Suprapubic skin (tissue), 4 donors: ENCODE results near the gene NUP153. TPM values are rescaled to one million over a fixed set of nuclear protein-coding genes. Genes with fewer than 3 reads are reported as not detected.
"Not testable (repeated sequence)": the region's sequence is repeated elsewhere in the genome, so short reads cannot be mapped to it uniquely, and the experiment has no call there.

Experiments used
- DNase-seq, 2 donors: peaks; one replicate each; pipeline ENCODE4 v3.0.0-alpha.2; 2019; ENCODE audit warnings: low spot score in 2 of 2
- H3K27ac ChIP-seq: fragments of 200-600 bp; sonication (generic); one replicate; pipeline ENCODE4 v1.5.1; 2019
- H3K27me3 ChIP-seq: fragments of 200-600 bp; sonication (generic); one replicate; pipeline ENCODE4 v1.5.1; 2019
- H3K36me3 ChIP-seq: fragments of 200-600 bp; sonication (generic); one replicate; pipeline ENCODE4 v1.5.1; 2019
- H3K4me1 ChIP-seq: fragments of 200-600 bp; sonication (generic); one replicate; pipeline ENCODE4 v1.5.1; 2019
- H3K4me3 ChIP-seq: fragments of 200-600 bp; sonication (generic); one replicate; pipeline ENCODE4 v1.5.1; 2019; ENCODE audit warnings: mild to moderate bottlenecking
- H3K9me3 ChIP-seq: fragments of 200-600 bp; sonication (generic); one replicate; pipeline ENCODE4 v1.5.1; 2019
- EP300 ChIP-seq: sonication (generic); formaldehyde crosslinking; IDR thresholded peaks from one replicate; pipeline ENCODE4 v1.6.1; 2017; ENCODE audit warnings: antibody characterized with exemption
- POLR2A ChIP-seq, 2 donors: fragments of 450-650 bp; IDR thresholded peaks; one replicate each; pipeline ENCODE4 v1.6.1; 2017; ENCODE audit warnings: antibody characterized with exemption in 2 of 2, mild to moderate bottlenecking in 2 of 2, moderate library complexity in 2 of 2
- POLR2AphosphoS5 ChIP-seq, 3 donors: sonication (generic); formaldehyde crosslinking; IDR thresholded peaks; one replicate each; pipeline ENCODE4 v1.6.1; 2017; ENCODE audit warnings: antibody characterized with exemption in 3 of 3
- WGBS: methylation state at CpG from one replicate; pipeline ENCODE4 v1.1.5; 2018; 5-methylcytosine and 5-hydroxymethylcytosine counted together
- total RNA-seq, 4 donors: library from RNA; depleted of rRNA; stranded (reverse); fragments of >200 nt; gene quantifications; one replicate each; pipeline ENCODE4 v1.1.0, GENCODE V29; 2016
- TF ChIP-seq, protein P1 (sequence below), 2 donors: fragments of 200-600 bp in 1 of 2; fragments of 450-650 bp in 1 of 2; sonication (generic) in 1 of 2; IDR thresholded peaks; one replicate each; pipeline ENCODE4 v1.5.1; 2016 to 2019; ENCODE audit warnings: antibody characterized with exemption in 2 of 2, mild to moderate bottlenecking in 1 of 2, moderate library complexity in 1 of 2

The NUP153 gene
- total RNA-seq, 4 donors from 2014 or later: 38.6 to 46.0 (median 42.5) TPM

DNA sequence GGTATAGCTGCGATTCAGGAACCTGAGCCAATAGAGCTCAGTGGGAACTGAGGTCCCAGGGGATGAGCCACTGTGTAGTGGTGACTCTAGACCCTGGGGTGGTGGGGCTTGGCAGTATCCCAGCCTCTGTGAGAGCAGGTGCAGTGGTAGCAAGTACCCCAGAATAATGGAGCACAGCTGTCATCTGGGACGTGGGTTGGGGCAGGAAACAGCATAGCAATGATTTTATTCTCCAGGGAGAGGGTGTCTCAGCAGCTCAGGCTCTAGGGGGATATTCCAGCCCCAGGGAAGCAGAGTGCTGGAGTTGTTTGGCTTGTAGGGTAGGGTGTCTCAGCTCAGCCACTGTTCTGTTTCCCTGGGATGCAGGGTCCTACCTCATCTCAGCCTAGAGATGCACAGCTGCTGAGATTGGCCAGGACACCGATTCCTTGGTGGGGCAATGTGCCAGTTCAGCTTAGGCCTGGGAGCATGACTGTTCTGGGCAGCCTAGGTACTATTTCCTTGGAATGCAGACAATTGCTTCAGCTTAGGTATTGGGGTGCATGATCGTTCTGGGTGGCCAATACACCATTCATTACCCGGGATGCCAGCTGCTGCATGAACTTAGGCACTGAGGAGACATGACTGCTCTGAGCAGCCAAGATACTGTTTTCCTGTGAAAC is 34.0 kb upstream of the NUP153 start:
- Histone ChIP-seq H3K27me3 (no peaks in the 10 kb centered on the region), H3K27ac (no peak overlapping the region), H3K4me3 (no peak overlapping the region), H3K4me1 (peaks cover 15% of the 10 kb centered on the region), H3K36me3 (no peaks in the 10 kb centered on the region), H3K9me3 (peaks cover 6% of the 10 kb centered on the region)
- no peak for DNase-seq
- WGBS: 66% methylated on average over 4 of the region's 5 CpGs
- TF ChIP-seq, protein P1, sequence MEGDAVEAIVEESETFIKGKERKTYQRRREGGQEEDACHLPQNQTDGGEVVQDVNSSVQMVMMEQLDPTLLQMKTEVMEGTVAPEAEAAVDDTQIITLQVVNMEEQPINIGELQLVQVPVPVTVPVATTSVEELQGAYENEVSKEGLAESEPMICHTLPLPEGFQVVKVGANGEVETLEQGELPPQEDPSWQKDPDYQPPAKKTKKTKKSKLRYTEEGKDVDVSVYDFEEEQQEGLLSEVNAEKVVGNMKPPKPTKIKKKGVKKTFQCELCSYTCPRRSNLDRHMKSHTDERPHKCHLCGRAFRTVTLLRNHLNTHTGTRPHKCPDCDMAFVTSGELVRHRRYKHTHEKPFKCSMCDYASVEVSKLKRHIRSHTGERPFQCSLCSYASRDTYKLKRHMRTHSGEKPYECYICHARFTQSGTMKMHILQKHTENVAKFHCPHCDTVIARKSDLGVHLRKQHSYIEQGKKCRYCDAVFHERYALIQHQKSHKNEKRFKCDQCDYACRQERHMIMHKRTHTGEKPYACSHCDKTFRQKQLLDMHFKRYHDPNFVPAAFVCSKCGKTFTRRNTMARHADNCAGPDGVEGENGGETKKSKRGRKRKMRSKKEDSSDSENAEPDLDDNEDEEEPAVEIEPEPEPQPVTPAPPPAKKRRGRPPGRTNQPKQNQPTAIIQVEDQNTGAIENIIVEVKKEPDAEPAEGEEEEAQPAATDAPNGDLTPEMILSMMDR (IDR thresholded peaks at IDR 0.05): no peak
- TF ChIP-seq POLR2AphosphoS5 (IDR thresholded peaks at IDR 0.05): no peak
- TF ChIP-seq EP300: no peak
- no peak for TF ChIP-seq POLR2A (IDR thresholded peaks at IDR 0.05)

DNA sequence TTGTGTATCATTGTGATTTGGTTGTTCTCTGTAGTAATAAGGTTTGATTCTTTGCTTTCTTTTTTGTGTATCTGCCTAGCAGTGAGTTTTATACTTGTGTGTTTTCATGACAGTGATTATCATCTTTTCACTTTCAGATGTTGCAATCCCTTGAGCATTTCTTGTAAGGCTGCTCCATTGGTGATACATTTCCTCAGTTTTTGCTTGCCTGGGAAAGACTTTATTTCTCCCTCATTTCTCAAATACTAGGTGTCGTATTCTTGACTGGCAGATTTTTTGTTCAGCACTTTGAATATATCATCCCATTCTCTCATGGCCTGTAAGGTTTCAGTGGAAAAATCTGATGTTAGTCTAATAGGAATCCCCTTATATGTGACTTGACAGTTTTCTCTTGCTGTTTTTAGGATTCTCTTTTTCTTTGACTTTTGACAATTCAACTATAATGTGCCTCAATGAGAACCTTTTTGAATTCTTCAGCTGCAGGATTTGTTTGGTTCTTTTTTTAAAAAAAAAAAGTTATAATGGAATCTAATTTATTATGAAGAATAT is 31.1 kb upstream of the NUP153 start:
- no peak for DNase-seq
- no peaks in the 10 kb centered on the region for H3K36me3 ChIP-seq
- 95% methylated on average over 1 of the region's 1 CpG for WGBS
- TF ChIP-seq POLR2A (IDR thresholded peaks at IDR 0.05): no peak
- TF ChIP-seq, protein P1 (IDR thresholded peaks at IDR 0.05): no peak
- TF ChIP-seq EP300: no peak
- no peak for TF ChIP-seq POLR2AphosphoS5 (IDR thresholded peaks at IDR 0.05)
- H3K4me1 ChIP-seq: peaks cover 15% of the 10 kb centered on the region
- no peaks in the 10 kb centered on the region for H3K27me3 ChIP-seq
- no peak overlapping the region for H3K27ac ChIP-seq
- peaks cover 6% of the 10 kb centered on the region for H3K9me3 ChIP-seq
- no peak overlapping the region for H3K4me3 ChIP-seq

DNA sequence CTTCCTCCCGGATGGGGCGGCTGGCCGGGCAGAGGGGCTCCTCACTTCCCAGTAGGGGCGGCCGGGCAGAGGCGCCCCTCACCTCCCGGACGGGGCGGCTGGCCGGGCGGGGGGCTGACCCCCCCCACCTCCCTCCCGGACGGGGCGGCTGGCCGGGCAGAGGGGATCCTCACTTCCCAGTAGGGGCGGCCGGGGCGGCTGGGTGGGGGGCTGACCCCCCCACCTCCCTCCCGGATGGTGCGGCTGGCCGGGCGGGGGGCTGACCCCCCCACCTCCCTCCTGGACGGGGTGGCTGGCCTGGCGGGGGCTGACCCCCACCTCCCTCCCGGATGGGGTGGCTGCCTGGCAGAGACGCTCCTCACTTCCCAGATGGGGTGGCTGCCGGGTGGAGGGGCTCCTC is 28.6 kb upstream of the NUP153 start:
- H3K4me1 ChIP-seq, H3K36me3 ChIP-seq, DNase-seq, H3K9me3 ChIP-seq, H3K27me3 ChIP-seq, H3K27ac ChIP-seq, H3K4me3 ChIP-seq: not testable (repeated sequence)
- 100% methylated on average over 2 of the region's 27 CpGs for WGBS

DNA sequence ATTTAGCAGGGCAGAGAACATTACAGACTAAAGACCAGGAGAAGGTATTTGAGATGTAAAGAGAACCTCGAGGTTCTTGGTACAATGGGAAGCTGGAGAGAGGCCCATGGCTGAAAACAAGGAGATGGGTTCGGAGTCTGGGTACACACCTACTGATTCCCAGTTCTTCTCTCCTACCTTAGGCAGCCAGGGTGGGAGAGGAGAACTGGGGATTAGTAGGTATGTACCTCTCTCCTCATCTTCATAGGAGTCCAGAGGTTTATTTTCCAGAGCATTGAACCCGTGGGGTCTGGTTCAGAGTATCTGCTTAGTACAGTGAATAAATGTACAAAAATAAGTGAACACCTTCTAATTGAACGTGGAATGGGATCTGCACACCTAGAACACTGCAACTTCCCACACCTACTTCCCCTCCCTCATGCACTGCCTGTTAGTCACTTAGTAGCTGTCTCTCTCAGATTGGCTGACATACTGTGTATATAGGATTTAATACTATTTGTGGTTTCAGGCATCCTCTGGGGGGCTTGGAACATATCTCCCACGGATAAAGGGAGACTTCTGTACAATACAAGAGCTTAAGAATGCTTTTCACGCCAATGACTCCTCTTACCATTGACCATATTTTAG is 23.5 kb upstream of the NUP153 start:
- Histone ChIP-seq H3K36me3 (no peaks in the 10 kb centered on the region), H3K9me3 (no peaks in the 10 kb centered on the region), H3K27ac (no peak overlapping the region), H3K4me1 (peaks cover under 1% of the 10 kb centered on the region), H3K4me3 (no peak overlapping the region), H3K27me3 (no peaks in the 10 kb centered on the region)
- 81% methylated on average over 6 of the region's 6 CpGs for WGBS
- DNase-seq: no peak
- TF ChIP-seq, protein P1 (IDR thresholded peaks at IDR 0.05): no peak
- TF ChIP-seq EP300 (no peak), POLR2AphosphoS5 (IDR thresholded peaks at IDR 0.05) (no peak), POLR2A (IDR thresholded peaks at IDR 0.05) (no peak)

DNA sequence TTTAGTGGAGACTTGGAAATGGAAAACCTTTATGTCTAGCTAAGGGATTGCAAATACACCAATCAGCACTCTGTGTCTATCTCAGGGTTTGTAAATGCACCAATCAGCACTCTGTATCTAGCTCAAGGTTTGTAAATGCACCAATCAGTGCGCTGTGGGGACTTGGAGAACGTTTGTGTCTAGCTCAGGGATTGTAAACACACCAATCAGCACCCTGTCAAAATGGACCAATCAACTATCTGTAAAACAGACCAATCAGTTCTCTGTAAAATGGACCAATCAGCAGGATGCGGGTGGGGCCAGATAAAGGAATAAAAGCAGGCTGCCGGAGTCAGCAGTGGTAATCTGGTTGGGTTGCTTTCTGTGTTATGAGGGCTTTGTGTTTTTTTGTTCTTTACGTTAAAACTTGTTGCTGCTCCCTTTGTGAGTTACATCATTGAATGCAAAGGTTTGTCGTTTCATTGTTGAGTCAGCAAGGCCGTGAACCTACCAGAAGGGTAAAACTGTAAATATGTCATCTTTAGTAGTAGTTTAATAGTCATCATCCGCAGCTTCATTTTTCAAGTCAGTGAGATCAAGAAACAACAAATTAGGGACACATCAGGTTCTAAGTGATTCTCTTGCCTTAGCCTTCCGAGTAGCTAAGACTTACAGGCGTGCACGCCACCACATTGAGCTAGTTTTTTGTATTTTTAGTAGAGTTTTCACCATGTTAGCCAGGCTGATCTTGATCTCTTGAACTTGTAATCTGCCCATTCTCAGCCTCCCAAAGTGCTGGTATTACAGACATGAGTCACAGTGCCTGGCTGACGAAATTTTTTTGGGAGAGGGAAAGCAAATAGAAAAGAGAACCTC is 22.7 kb upstream of the NUP153 start:
- TF ChIP-seq POLR2AphosphoS5 (IDR thresholded peaks at IDR 0.05): no peak
- no peak for TF ChIP-seq POLR2A (IDR thresholded peaks at IDR 0.05)
- TF ChIP-seq, protein P1 (IDR thresholded peaks at IDR 0.05): no peak
- no peak for TF ChIP-seq EP300
- Histone ChIP-seq H3K9me3 (no peaks in the 10 kb centered on the region), H3K4me1 (peaks cover 3% of the 10 kb centered on the region), H3K27ac (no peak overlapping the region), H3K4me3 (no peak overlapping the region), H3K36me3 (no peaks in the 10 kb centered on the region), H3K27me3 (no peaks in the 10 kb centered on the region)
- DNase-seq: no peak
- 78% methylated on average over 12 of the region's 12 CpGs for WGBS
